Pulmonary artery endothelial cell (primary cell): ENCODE data around the gene PNCK. TPM values are rescaled to one million over a fixed set of nuclear protein-coding genes. Genes with fewer than 3 reads are reported as not detected.

Experiments
- DNase-seq: peaks from one replicate; pipeline ENCODE4 v3.0.0-alpha.2; 2011; ENCODE audit warnings: low read depth, low spot score
- total RNA-seq: library from RNA; depleted of rRNA; stranded (reverse); fragments of >200 nt; gene quantifications from 2 replicates; pipeline ENCODE4 v1.2.3, GENCODE V29; 2014

PNCK gene
- total RNA-seq, 1 donor from 2014 or later = not detected

- no peak for DNase-seq
Measured at GRCh38 chrX:153628665-153629064, 44.9 kb downstream of the PNCK start.

GRCh38 chrX:153628129-153628528 lies 45.5 kb downstream of the PNCK start:
- no peak for DNase-seq

- no peak for DNase-seq
Measured at GRCh38 chrX:153627675-153628111, 45.9 kb downstream of the PNCK start.

GRCh38 chrX:153626863-153627674 lies 46.5 kb downstream of the PNCK start:
- DNase-seq = no peak

- DNase-seq = no peak
Measured at GRCh38 chrX:153626025-153626633, 47.5 kb downstream of the PNCK start.

GRCh38 chrX:153625271-153626024 lies 48.2 kb downstream of the PNCK start:
- no peak for DNase-seq

- DNase-seq = no peak
Measured at GRCh38 chrX:153624196-153625091, 49.2 kb downstream of the PNCK start.

GRCh38 chrX:153623310-153624029 lies 50.1 kb downstream of the PNCK start:
- no peak for DNase-seq

- DNase-seq = no peak
Measured at GRCh38 chrX:153622661-153623309, 50.8 kb downstream of the PNCK start.

- no peak for DNase-seq
Measured at GRCh38 chrX:153621949-153622598, 51.5 kb downstream of the PNCK start.

- DNase-seq = no peak
Measured at GRCh38 chrX:153620576-153620975, 53.0 kb downstream of the PNCK start.

Other genes with a start within 250 kb of the PNCK start
- gene TREX2, start 227.8 kb downstream of the PNCK start, total RNA-seq = 0.73 and 1.0 TPM in 2 replicates
- gene HAUS7, start 203.2 kb downstream of the PNCK start, total RNA-seq = 25.3 and 32.1 TPM in 2 replicates
- 22.9 and 35.6 TPM in 2 replicates for gene BGN, start 178.8 kb downstream of the PNCK start, total RNA-seq
- 0.11 TPM in 1 of 2 replicates, not detected in the other for gene ATP2B3, start 156.2 kb downstream of the PNCK start, total RNA-seq
- gene CCNQ, start 74.7 kb downstream of the PNCK start, total RNA-seq = 40.4 and 49.2 TPM in 2 replicates
- 0.04 and 0.26 TPM in 2 replicates for gene DUSP9, start 26.6 kb downstream of the PNCK start, total RNA-seq
- gene SLC6A8, start 14.1 kb upstream of the PNCK start, total RNA-seq = 8.6 and 15.9 TPM in 2 replicates
- gene BCAP31, start 50.6 kb upstream of the PNCK start, total RNA-seq = 304 and 323 TPM in 2 replicates
- gene ABCD1, start 51.0 kb upstream of the PNCK start, total RNA-seq = 9.5 and 9.6 TPM in 2 replicates
- 3.9 and 5.5 TPM in 2 replicates for gene PLXNB3, start 90.4 kb upstream of the PNCK start, total RNA-seq
- under 0.01 and 0.07 TPM in 2 replicates for gene SRPK3, start 107.2 kb upstream of the PNCK start, total RNA-seq
- gene IDH3G, start 120.6 kb upstream of the PNCK start, total RNA-seq = 41.1 and 58.8 TPM in 2 replicates
- 86.6 and 152 TPM in 2 replicates for gene SSR4, start 120.9 kb upstream of the PNCK start, total RNA-seq
- 0.20 and 0.25 TPM in 2 replicates for gene PDZD4, start 156.7 kb upstream of the PNCK start, total RNA-seq
- 0.11 and 0.13 TPM in 2 replicates for gene L1CAM, start 212.4 kb upstream of the PNCK start, total RNA-seq
- 0.07 TPM in 1 of 2 replicates, not detected in the other for gene AVPR2, start 230.9 kb upstream of the PNCK start, total RNA-seq